Measurements from ENCODE around the gene MAGI3.
"Not testable (repeated sequence)": the region's sequence is repeated elsewhere in the genome, so short reads cannot be mapped to it uniquely, and the experiment has no call there.

The MAGI3 gene

DNA sequence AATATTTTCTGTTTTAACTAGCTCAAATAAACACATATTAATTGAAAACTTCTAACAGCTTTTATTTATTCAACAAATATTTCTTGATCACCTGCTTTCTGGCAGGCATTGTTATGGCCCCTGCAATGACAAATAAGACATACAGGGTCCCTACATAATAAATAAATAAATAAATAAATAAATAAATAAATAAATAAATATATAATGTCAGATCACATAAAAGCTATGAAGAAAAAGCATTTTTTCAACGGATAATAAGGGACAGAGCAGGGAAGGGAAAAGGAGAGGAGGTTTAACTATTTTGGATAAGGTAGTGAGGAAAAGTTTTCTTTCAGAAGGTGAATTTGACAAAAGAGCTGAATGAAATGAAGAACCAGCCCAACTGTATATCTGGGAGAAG lies 115.0 kb downstream of the MAGI3 start:
- no peak overlapping the region for H3K4me3 ChIP-seq
- no peak overlapping the region for H3K27ac ChIP-seq
- no peak for DNase-seq (ENCODE audit: low spot score)
- TF ChIP-seq, protein P1, sequence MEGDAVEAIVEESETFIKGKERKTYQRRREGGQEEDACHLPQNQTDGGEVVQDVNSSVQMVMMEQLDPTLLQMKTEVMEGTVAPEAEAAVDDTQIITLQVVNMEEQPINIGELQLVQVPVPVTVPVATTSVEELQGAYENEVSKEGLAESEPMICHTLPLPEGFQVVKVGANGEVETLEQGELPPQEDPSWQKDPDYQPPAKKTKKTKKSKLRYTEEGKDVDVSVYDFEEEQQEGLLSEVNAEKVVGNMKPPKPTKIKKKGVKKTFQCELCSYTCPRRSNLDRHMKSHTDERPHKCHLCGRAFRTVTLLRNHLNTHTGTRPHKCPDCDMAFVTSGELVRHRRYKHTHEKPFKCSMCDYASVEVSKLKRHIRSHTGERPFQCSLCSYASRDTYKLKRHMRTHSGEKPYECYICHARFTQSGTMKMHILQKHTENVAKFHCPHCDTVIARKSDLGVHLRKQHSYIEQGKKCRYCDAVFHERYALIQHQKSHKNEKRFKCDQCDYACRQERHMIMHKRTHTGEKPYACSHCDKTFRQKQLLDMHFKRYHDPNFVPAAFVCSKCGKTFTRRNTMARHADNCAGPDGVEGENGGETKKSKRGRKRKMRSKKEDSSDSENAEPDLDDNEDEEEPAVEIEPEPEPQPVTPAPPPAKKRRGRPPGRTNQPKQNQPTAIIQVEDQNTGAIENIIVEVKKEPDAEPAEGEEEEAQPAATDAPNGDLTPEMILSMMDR (IDR thresholded peaks at IDR 0.05): no peak

DNA sequence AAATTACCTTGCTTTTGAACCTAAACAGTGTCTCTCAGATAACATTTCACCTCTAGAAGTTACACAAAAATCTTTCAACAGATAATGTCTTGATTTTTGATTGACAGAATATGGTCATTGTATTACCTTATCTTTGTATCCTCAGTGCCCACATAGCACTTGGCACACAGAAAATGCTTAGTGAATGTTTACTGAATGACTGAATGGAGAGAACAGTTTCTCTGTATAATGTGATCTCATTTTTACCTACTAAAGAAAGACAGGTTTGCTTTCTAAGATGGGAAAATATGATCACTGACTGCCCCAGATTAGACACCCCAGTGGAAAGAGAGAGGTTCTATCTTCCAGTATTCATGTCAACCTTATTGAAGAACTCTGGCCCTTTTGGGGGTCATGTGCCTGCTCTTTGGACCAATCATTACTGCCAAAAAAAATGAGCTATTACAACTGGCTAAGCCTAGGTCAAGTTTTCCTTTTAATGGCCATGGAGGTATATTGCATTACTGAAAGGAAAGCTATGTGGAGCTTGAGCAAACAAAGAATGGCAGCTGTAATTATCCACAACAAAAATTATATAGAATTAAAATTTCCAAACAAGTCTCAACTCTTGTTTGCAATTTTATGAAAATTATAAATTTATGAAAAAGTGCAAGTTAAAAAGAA lies 117.4 kb downstream of the MAGI3 start:
- no peak overlapping the region for H3K27ac ChIP-seq

DNA sequence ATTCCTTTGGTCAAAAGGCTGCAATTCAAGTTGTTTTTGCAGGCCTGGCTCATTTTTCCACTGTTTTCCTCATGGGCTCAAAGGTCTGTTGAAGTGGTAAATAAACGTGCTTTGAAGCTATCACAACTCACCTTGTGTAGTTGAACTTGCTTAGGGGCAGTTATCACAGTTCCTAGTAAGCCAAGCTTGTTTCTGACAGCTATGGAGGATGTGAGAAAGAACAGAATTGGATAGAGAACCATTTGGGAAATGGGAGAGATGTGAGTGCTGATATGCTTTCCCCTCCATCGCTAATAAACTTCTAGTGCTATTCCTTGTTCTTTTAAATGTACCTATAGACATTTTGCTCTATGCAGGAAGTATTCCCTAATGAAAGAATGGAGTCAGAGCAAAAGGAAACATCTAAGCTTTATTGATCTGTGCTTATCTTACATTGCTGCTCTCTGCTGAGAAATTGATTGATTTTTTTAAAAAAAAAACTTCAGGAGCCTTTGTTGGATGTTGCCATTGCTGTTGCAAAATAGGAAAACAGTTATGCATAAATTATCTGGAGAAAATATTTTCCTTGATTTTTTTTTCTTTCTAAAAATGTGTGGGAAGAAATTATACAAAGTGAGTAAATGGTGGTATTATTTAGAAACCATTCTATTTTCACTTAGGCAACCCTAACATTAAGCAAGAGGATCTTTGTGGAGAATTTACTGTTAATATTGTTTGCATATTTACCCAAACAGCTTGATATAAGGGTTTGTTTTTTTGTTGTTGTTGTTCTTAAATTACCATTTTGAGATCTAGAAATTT lies 118.2 kb downstream of the MAGI3 start:
- no peak overlapping the region for H3K4me3 ChIP-seq
- TF ChIP-seq, protein P1 (IDR thresholded peaks at IDR 0.05): no peak
- no peak overlapping the region for H3K27ac ChIP-seq
- DNase-seq (ENCODE audit: low spot score): no peak

More for the DNA sequence above, 117.4 kb downstream of the MAGI3 start:
- no peak overlapping the region for H3K4me3 ChIP-seq
- DNase-seq (ENCODE audit: low spot score): no peak
- TF ChIP-seq, protein P1 (IDR thresholded peaks at IDR 0.05): no peak

DNA sequence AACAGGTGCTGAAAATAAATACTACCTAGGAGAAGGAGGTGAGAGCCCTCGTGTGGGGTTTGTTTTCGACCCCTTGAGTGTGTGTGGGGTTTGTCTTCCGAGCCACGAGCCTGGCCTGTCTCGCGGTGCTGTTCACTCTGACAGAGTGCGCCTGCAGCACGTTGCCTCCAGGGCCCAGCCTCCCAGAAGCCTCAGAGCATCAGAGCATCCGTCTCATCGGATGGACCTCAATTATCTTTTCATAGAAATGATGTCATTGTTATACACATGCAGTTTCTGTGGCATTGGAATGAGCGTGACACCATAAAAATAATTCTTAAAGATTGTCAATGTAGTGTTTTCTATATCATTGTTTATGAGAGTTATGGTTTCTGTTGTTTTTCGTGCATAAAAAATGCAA lies 119.5 kb downstream of the MAGI3 start:
- DNase-seq (ENCODE audit: low spot score); H3K27ac ChIP-seq; H3K4me3 ChIP-seq: not testable (repeated sequence)

DNA sequence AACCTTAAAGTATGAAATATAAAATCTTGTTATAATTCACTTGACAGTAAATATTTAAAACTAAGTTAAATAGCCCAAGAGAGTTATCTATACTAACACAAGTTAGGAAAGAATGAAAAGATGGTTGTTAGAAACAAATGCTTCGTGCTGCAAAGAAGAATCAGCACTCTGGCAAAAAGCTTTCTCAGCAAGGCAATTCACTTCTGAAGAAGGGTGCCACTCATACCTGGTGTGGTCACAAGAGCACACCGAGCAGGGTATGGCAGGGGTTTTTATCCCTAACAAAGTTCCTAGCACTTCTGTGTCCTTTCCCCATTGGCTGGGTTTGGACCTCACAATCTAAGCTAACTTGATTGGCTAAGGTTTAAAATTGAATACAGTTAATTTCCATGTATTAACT lies 121.0 kb downstream of the MAGI3 start:
- TF ChIP-seq, protein P1 (IDR thresholded peaks at IDR 0.05): no peak
- DNase-seq (ENCODE audit: low spot score): no peak
- Histone ChIP-seq H3K27ac (no peak overlapping the region), H3K4me3 (no peak overlapping the region)

DNA sequence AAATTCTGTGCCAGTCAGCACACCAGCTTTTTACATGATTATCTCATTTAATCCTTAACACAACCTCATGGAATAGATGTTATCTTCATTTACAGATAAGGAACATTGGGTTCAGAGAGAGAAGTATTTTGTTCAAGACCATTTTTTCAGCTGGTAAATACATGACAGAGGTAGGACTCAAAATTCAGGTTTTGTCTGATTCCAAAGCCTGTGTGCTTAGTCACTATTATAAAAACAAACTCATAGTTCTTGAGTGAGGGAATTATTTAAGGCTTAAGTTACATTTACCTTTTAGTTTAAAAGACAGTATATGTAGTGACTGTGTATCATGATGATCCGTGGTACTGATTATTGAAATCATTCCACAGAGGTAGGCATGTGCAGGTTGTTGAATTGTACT lies 125.2 kb downstream of the MAGI3 start:
- Histone ChIP-seq H3K4me3 (no peak overlapping the region), H3K27ac (no peak overlapping the region)
- DNase-seq (ENCODE audit: low spot score): no peak
- TF ChIP-seq, protein P1 (IDR thresholded peaks at IDR 0.05): no peak

DNA sequence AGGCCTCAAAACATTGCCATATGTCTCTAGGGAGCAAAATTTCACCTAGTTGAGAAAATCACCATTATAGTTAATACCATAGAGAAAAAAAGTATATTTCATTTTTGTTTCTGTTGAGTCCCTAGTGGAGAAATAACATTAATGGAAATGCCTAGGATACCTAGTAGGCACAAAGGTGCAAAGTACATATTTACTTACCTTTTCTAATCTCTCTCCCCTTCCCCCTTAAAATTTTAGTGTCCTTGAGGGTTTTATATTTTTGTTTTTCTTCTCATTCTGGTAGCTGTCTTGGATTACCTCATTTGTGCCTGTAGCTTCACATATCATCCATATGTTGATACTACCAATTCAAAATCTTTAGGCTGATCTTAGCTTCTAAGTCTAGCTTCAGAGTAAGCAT lies 127.0 kb downstream of the MAGI3 start:
- DNase-seq (ENCODE audit: low spot score): no peak
- TF ChIP-seq, protein P1 (IDR thresholded peaks at IDR 0.05): no peak
- Histone ChIP-seq H3K4me3 (no peak overlapping the region), H3K27ac (no peak overlapping the region)

All from coronary artery (tissue), 2 donors.